NCI-H1930 (cell line): ENCODE results near the gene AUTS2.

ENCODE experiments used
- DNase-seq, 2 experiments: peaks; one replicate each; lab custom pipeline; 2025; lab: John Stamatoyannopoulos, UW

Gene AUTS2

DNA sequence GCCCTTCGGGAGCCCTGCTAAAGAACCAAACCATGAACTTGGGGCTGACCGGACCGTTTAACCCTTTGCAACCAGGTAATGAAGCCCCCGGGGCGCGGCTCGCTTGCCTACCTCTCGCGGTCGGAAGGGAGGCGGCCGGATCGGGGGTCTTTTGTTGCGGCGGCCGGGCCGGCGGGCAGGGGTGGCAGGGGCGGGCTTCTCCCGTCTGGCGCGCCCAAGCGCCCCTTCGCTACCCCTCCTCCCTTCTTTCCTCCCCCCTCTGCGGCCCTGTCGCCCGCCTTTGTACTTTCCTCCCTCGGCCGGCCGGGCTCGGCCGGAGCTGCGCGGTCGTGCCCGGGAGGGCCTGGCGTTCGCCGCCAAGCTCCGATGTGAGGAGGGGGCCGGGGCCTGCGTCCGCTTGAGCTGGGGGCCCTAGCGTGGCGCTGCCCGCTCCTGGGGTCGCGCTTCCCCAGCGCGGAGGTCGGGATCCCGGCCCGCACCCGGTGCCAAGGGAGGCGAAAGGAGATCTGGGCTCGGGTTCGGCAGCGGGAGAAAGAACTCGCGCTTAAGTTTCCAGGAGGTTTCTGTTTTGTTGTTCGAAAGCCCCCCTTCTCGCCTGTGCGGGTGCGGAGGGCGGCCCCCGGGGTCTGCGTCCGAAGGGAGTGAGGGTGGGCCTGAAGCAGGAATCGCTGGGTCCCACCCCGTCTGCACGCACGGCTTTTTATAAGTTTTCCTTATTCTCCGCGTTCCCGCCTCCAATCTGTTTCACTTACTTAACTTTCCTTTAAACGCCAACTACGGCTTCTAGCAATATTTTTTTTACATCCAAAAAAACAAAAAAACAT is 1096.9 kb downstream of the AUTS2 start:
- DNase-seq: no peak

DNA sequence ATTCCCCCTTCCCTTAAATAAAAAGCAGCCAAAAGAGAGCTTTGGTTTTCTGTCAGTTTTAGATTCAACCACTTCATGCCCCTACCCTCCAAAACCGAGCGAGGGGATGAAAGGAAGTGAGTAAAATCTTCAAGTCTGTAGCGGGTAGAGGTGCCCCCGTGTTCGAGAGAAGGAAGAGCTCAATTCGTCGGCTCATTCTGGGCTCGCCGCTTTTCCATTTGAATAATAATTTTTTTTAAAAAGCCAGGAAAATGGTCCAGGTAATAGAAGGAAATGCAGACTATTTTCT is 1097.5 kb downstream of the AUTS2 start:
- DNase-seq: no peak

- peak; percentile 34 to 40 for DNase-seq
Observed at GRCh38 chr7:70696201-70696754, 1098.0 kb downstream of the AUTS2 start.

DNA sequence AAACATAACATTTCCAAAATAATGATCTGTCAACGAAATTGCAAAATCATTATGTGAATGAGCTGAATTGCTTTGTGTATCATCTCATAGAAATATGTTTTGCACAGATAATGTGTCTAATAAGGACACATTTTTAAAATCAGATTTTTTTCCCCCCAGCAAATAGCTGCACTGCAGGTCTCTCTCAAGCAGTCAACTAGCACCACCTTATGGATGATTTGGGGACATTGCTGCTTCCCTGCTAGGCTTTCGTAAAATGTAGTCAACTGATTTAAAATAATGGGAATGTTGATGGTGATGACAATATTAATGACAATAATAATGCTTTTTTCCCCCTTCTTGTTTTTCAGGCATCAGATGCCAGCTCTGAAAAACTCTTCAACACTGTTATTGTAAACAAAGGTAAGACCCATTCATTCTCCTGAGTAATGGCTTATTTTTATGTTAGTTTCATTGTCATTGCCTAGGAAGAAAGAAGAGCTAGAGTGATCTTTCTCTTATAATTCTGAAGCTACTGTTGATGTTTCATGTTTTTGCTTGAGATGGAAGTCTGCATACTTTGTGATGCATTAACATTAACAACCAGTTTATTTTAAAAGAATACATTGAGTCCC is 1100.1 kb downstream of the AUTS2 start:
- DNase-seq: peak; percentile 57 to 63

GRCh38 chr7:70699271-70699670 is 1101.0 kb downstream of the AUTS2 start:
- no peak for DNase-seq

DNA sequence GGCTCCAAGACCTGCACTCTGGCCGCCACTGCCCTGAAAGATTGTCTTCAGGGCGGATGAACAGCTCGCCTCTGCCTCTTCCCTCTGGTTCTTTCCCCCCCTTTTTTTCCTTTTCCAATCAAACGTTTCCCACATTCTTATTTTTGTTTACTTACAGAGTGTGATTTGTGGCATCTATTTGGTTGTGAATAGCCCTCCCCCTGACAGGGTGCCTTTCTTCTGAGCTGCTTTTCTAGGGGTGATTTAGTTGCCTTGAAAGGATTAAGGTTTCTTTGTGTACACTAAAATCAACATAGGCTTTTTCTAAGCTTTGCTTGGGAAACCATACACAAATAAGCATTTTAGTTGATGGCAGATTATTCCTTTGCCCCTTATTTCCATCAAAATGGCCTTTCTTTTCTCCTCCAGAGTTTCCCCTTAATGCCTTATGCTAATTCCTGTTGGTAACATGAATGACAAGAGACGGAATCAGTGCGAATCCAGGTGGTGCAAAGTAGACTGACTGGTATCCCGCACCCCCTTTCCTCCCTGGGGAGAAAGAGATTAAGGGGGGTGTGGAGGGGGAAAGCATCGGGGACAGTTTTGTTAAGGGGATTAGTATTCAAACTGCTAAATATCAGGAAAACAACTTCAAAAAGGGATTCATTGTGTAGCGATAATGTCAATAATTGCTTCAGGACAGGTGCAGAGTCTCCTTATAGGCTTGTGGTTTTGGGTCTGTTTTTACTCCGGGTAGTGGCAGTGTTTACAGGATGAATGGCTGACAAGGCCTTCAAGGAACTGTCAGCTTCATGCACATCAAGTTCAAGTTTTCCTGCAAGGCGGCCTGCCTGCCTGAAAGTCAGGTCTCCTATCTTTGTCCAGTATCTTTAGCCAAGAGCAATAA is 1102.0 kb downstream of the AUTS2 start:
- peak; percentile 90 to 94 for DNase-seq

DNA sequence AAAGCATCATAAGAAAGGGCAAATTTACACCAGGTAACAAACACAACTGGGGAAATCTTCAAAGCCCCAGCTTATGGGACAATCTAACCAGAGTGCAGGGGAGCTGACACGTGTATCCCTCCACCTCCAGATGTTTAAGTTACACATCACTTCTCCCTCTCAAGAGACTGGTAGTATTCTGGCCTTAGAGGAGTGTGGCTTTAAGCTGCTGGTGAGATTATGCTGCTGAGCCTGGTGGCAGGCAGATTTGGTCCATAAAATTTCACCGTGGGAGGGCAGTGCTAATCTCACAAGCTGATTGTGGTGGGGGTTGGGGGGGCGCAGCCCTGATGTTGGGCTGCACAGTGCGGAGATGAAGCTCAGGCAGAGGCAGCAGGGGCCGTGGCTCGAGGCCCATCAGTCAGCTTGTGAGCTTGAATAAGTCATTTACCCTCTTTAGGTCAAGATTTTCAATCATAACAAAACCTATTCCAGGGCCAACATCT is 1102.7 kb downstream of the AUTS2 start:
- DNase-seq: no peak

GRCh38 chr7:70701477-70701876 is 1103.2 kb downstream of the AUTS2 start:
- no peak for DNase-seq

- DNase-seq: no peak
Observed at GRCh38 chr7:70701991-70702390, 1103.7 kb downstream of the AUTS2 start.

DNA sequence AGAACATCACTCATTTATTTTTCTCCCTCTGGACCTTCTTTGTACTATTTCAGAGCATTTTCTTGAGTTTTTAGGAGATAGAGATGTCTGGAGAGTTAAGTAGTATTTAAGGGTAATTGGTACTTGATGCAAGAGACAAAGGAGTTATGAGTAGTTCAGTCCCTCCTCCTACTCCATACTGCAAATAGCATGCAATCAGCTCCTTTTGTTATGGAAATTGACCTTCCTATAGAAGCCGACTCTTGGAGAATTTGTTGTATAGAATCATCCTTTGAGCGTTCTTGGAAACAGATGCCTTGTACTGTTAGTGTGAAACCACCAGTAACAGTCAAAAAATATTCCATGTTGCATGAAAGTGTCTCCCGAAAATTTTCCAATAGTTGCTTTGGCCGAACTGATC is 1105.5 kb downstream of the AUTS2 start:
- no peak for DNase-seq

DNA sequence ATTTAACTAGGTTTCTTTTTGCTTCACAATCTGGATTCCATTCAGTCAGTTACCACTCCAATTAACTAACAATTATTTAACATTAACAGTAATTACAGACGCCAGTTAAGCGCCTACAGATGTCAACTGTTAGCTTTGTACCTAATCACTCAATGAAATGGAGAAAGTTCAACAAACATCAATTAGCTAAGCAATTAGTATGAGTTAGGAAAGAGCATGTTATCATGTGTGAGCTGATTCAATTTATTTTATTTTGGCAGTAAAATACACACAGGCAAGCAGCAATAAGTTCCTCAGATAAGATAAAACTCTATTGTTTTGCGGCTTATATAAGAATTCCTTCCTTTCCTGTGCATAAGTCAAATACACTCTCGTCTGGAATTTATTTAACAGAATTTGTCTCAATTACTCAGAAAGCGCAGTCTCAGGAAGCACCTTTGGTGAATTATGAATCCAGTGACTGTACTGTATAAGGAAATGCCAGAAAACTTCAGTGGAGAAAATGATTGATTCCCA is 1106.6 kb downstream of the AUTS2 start:
- peak; percentile 86 to 94 for DNase-seq

- DNase-seq: no peak
Observed at GRCh38 chr7:70706204-70706603, 1107.9 kb downstream of the AUTS2 start.

GRCh38 chr7:70706698-70707097 is 1108.4 kb downstream of the AUTS2 start:
- no peak for DNase-seq

GRCh38 chr7:70707823-70708243 is 1109.6 kb downstream of the AUTS2 start:
- no peak for DNase-seq

DNA sequence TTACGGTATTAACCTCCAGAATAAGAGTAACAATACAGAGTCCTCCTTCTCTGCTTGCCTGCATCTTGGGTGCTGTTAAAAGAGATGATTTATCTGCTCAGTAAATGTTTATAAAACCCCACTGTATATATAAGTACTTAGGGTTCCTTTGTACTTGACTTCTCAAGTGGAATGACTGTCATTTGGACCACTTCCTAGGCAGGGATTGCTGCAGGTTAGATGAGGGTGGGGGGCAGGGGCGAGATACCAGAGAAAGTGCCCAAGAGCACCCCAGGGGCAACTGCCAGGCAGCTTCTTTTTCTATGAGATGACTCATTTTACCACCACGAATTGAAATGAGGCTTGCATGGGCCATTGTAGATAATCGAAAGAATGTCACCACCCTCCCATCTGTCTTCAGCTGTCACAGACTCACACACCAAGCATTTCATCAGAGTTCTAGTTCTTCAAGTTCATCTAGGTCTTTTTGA is 1111.8 kb downstream of the AUTS2 start:
- no peak for DNase-seq

- no peak for DNase-seq
Observed at GRCh38 chr7:70710651-70711050, 1112.4 kb downstream of the AUTS2 start.

DNA sequence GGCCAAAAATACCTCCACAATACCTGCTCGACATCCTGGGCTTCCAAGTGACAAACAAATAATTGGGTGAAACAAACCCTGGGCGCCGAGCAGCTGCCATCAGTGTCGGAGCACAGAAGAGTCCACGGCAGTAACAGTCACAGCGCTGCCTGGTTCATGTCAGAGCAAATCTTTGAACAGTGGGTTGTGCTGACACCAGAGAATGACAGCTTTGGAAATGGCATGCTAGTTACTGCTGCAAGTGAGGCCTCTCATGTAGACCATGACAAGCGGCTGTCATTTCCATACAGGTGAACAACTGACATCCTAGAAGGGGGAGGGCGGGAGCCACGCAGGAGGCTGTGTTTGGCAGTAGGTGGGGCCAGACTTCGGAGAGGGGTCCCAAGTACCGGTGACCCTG is 1113.2 kb downstream of the AUTS2 start:
- no peak for DNase-seq

DNA sequence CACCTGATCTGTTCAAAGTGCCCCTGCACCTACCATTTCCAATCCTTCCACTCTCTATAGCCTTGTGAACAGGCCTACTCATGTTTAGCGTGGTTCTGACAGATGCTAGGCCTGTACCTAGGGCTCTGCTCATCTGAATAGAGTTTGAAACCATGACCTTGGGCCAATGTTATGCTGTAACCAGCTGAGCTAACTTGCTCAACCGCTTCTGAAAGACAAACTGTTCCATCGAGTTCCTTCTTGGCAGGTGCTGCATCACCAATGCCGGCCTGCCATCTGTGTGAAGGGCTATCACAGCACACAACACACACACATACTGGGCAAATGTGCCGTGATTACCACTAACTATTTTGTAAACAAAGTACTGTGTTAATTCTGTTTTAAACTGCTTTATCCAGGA is 1114.7 kb downstream of the AUTS2 start:
- DNase-seq: no peak

DNA sequence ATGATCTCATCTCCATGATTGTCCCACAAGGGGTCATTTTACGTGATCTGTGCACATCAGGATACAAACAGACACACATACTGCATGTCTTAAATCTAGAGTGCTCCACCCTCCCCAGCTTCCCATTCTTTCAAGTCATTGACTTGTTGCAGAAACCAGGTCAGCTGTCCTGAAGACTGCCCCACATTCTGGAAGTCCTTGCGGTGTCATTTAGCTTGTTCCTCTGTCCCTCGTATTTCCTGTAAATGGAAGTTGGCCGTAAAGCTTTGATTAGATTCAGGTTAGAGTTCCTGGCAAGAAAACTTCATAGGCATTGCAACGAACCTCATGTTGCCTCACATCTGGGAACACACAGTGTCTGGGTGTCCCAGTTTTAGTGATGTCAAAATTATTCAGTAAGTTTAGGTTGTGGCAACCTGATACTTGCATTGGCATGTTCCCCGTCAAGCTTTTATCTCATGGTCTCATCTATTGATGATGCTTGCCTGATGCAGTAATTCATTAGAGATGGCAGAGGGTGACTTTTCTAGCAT is 1116.3 kb downstream of the AUTS2 start:
- DNase-seq: no peak

- DNase-seq: no peak
Observed at GRCh38 chr7:70717553-70718329, 1119.5 kb downstream of the AUTS2 start.

GRCh38 chr7:70719125-70719524 is 1120.8 kb downstream of the AUTS2 start:
- DNase-seq: no peak
